T-helper 1 cell (primary cell): ENCODE results near the gene AP4S1.
"Not testable (repeated sequence)": the region's sequence is repeated elsewhere in the genome, so short reads cannot be mapped to it uniquely, and the experiment has no call there.

ENCODE experiments used
- DNase-seq, 5 donors: peaks; one replicate each; pipeline ENCODE4 v3.0.0-alpha.2; 2012 to 2020

The AP4S1 gene

DNA sequence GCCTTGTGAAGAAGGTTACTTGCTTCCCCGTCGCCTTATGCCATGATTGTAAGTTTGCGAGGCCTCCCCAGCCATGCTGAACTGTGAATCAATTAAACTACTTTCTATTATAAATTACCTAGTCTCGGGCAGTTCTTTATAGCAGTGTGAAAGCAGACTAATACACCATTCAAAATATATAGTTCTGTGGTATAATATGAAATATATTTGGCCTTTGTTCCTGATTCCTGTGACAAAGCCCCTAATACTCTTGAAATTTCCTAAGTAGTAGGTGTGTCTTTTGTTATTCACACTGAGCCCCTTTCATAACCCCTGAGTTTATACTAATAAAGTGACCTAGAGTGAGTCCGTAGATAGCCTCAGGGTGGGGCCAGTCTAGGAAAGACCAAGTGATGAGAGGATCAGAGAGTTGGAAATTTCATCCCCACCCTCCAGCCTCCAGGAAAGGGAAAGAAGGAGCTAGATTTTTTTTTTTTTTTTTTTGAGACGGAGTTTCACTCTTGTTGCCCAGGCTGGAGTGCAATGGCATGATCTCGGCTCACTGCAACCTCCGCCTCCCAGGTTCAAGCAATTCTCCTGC, 20.1 kb downstream of the AP4S1 start:
- no peak for DNase-seq

DNA sequence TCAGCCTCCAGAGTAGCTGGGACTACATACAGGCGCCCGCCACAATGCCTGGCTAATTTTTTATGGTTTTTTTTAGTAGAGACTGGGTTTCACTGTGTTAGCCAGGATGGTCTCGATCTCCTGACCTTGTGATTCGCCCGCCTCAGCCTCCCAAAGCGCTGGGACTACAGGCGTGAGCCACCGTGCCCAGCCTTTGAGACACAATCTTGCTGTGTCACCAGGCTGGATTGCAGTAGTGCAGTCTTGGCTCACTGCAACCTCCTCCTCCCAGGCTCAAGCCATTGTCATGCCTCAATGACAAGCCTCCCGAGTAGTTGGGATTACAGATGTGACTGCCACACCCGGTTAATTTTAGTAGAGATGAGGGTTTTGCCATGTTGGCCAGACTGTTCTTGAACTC, 22.1 kb downstream of the AP4S1 start:
- DNase-seq = no peak

DNA sequence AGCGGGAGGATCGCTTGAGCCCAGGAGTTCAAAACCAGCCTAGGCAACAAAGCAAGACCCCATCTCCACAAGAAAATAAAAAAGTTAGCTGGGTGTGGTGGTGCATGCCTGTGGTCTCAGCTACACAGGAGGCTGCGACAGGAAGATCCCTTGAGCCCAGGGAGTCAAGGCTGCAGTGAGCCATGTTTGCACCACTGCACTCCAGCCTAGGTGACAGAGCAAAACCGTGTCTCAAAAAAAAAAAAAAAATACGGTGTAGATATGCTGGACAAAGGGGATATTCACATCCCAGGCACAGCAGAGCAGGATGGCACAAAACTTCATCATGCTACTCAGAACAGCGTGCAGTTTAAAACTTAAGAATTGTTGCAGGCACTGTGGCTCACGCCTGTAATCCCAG, 25.6 kb downstream of the AP4S1 start:
- DNase-seq = no peak

DNA sequence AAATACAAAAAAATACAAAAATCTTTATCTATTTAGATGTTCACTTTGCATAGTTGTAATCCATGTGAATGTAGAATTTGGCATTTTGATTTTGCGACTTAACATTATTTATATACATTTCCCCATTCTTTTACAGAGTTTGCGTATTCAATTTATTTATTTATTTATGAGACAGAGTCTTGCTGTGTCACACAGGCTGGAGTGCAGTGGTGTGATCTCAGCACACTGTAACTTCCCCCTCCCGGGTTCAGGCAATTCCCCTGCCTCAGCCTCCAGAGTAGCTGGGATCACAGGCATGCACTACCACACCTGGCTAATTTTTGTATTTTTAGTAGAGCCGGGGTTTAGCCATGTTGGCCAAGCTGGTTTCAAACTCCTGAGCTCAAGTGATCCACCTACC, 26.1 kb downstream of the AP4S1 start:
- DNase-seq = no peak

DNA sequence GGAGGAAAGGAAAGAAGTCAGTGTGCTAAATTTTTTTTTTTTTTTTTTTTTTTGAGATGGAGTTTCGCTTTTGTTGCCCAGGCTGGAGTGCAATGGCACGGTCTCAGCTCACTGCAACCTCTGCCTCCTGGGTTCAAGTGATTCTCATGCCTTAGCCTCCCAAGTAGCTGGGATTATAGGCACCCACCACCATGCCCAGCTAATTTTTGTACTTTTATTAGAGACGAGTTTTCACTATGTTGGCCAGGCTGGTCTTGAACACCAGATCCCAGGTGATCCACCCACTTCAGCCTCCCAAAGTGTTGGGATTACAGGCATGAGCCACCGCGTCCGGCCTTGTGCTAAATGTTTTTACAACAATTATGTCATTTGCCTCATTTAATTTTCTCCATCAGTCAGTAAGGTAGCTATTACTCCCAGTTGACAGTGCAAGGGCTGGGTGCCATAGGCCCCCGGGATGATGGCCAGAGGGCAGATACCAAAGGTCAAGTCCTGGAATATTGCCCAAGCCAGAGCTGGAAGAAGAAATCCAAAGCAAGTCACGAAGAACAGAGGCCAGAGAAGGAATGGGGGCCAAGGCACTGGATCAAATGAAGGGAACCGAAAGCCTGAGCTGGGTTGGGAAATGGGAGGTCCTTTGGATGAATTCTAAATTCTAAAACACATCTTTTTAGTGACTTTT, 27.6 kb downstream of the AP4S1 start:
- not testable (repeated sequence) for DNase-seq

DNA sequence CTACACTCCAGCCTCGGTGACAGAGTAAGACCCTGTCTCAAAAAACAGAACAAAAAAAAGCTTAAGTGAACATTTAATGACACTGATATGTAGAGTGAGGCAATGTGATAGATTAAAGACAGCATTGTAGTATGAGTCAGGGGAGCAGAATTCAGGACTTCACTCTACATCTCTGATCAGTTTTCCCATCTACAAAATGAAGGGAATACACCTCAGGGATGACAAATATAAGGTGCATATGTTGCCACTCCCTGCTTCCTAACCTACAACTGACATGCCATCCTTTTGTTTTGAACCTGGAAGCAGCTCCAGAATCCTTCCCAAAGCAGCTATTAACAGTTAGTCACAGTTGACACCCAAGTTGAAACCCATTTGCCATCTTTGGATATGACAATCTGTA, 31.6 kb downstream of the AP4S1 start:
- no peak for DNase-seq

DNA sequence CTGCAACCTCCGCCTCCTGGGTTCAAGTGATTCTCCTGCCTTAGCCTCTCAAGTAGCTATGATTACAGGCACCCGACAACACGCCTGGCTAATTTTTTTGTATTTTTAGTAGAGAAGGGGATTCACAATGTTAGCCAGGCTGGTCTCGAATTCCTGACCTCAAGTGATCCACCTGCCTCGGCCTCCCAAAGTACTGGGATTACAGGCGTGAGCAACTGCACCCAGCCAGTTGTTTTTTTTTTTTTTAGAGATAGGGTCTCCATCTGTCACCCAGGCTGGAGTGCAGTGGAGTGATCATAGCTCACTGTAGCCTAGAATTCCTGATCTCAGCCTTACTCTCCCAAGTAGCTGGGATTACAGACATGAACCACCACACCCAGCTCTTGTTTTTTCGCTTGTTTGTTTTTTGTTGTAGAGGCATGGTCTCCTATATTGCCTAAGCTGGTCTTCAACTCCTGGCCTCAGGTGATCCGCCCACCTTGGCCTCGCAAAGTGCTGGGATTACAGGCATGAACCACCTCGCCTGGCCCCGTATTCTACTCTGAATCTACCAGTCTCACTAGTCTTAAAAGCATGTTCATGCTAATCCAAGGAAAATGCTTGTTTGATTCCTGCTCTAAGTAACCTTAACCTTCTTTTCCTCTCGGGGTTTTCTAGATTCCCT, 32.4 kb downstream of the AP4S1 start:
- DNase-seq = no peak

DNA sequence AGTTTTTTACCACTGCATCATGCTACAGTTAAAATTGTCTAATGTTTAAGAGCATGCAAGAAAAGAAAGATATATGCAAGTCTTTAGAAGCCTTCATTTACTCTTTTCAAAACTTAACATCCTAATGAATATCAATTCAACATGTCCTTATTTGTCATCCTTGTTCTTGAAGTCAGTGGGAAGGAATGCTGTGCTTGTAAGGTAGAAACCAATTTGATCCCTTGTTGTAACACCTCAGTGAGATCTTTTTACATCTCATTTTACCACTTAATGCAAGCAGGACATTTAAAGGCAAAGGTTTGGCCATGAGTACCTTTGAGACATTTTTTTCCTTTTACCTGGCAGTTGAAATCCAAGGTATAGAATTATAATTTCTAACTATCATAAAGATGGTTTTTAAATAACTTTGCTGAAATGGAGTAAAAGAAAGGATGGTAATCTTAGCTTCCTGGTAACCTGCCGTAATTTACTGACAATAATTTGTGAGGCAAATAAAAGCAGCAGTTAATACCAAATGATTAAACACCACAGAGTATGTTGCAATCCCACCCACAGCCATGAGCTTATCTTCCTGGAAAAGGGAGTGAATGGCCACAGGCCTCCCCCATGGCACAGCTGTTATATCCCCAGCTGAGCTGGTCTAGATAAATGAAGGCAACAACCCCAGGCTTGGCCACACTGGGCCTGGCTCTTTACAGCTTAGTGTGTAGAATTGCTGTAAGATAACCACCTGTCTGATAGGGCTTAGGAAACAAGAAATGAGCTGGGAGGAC, 33.9 kb downstream of the AP4S1 start:
- DNase-seq = no peak

DNA sequence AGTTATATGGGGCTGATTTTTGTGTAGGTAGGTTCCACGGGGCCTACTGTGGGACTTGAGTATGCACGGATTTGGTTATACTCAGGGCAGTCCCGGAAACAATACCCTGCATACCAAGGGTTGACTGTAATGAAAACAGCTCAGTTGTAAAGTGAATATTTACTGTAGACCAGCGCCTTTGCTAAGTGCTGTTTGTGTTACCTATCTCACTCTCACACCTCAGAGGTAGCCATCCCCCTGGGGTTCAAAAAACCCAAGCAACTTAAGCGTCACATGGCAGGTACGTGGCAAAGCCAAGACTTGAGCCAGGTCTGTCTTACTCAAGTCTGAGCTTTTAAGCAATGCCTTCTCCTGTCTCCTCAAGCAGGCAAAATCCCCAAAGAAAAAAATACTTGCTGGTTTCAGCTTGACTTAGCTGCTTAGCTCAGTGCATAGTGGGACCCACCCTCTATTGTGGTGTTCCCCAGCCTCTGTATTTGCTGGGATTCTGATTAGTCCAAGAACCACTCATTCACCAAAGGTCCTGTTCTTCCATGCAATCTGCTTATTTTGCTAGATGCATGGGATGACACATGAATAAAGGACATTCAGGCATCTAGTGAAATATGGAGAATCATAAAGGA, 34.9 kb downstream of the AP4S1 start:
- DNase-seq = no peak

DNA sequence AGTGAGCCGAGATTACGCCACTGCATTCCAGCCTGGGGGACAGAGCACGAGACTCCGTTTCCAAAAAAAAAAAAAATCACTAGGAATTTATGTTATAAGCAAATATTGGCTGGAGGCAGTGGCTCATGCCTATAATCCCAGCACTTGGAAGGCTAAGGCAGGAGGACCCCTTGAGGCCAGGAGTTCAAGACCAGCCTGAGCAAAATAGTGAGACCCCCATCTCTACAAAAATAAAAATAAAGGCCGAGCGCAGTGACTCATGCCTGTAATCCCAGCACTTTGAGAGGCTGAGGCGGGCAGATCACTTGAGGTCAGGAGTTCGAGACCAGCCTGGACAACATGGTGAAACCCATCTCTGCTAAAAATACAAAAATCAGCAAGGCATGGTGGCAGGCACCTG, 37.5 kb downstream of the AP4S1 start:
- DNase-seq = not testable (repeated sequence)

DNA sequence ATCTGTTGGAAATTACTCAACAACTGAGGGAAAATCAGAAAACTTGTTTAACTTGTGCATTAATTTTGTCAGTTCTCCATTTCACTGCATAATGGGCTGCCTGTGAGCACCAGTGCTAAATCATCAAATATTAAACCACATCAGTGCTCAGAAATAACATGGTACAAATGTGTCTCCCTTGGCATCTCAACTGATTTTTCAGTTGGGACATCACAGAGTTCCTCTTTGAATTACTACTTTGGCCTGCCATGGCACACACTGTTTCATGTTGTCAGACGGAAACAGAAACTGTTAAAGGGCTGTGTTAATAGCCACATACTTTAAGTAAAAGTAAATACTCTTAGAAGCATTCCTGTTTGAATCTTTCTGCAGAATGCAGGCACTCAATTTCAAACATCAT, 42.8 kb downstream of the AP4S1 start:
- DNase-seq = no peak

DNA sequence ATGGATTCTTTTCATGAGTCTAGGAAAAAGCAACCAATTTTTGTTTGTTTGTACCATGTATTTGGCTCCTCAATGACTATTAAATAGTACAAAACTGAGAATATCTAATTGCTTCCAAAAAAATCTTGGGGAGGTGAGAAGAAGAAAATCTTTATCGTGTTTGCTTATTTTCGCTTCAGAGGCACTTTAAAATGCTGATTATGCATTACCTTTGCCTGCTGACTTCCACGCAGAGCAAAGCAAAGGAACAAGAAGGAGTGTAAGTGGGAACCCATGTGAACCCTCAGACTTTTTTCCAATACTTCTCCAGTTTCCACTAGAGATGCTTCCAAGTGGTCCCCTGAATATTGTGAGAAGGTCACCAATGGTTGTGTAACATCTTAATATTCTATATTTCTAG, 43.9 kb downstream of the AP4S1 start:
- DNase-seq = no peak

DNA sequence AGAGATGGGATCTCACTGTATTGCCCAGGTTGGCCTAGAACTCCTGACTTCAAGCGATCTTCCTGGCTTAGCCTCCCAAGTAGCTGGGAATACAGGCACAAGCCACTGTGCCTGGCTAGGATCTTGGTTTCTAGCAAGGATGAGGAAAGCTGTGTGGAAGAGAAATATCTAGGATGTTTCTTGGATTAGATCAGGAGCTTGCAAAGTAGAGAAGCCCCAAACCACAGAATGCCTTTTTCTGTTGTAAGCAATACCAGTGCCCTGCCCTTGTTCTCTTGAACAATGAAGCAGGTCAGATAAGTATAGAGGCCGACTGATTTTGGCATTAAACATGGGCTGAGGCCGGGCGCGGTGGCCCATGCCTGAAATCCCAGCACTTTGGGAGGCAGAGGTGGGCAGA, 45.0 kb downstream of the AP4S1 start:
- no peak for DNase-seq

DNA sequence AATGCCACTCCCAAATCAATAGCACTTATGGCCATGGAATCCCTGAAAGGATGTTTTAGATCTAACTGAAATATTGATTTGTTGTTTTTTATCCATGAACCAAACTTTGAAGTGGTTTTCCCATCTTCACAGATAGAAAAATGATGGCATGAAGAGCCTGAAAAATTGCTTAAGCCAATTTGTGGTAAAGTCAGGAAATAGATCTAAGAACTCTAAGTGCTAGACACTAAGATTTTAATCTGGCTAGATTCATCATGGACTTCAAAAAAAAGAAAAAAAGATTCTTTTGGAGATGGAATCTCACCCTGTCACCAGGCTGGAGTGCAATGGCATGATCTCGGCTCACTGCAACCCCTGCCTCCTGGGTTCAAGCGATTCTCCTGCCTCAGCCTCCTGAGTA, 45.7 kb downstream of the AP4S1 start:
- DNase-seq = no peak

DNA sequence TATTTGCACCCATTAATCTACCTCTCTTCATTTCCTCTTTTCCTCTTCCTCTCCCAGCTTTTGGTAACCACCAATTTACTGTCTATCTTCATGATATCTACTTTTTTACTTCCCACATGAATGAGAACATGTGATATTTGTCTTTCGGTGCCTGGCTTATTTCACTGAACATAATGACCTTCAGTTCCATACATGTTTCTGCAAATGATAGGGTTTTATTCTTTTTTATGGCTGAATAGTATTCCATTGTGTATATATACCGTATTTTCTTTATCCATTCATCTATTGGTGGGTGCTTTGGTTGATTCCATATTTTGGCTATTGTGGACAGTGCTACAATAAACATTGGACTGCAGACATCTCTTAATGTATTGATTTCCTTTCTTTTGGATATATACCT, 49.7 kb downstream of the AP4S1 start:
- no peak for DNase-seq

DNA sequence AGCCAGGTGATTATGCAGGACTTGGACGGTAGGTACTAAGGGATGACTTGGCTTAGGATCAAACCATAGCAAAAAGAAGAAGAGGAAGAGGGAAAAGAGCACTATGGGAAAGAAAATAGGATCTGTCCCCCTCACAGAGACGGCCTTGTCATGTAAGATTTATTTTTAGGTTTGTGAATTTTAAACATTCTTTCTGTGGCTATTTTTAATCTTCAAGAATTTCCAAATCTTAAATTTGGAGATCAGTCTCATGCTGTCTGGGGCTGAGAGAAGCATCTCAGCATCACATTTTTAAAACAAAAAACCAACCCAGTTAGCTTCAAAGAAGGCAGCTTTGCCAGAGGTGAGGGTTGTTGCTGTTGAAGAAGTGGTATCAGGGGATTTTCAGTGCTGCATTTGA, 53.3 kb downstream of the AP4S1 start:
- no peak for DNase-seq

DNA sequence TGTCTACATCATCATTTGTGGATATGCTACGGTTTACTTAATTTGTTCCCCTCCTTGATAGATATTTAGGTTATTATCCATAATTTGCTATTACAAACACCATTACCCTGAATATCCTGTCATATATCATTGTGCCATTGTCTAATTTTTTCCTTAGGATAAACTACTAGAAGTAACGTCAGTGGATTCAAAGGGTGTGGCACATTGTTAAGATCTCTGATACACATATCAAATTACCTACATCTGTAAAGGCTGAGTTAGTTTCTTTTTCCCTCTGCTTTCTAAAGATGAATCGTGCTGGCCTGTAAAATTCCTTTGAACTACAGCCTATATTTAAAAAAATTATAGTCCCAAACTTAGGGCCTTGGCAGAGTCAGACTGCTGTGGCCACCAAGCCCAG, 54.6 kb downstream of the AP4S1 start:
- no peak for DNase-seq

DNA sequence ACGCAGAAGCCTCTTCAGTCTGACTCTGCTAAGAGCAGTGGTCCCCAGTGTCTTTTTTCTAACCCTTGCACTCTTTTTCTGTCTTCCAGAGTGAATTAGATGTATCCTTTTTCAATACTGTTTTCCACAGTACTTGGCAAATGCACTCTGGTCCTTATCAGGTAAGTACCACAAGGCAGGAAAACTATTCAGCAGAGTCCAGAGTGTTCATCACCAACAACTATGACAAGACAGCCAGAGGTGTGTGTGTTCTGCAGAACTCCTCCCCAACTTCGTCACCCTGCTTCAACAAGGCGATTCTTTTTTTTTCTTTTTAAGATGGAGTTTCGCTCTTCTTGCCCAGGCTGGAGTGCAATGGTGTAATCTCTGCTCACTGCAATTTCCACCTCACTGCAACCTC, 55.0 kb downstream of the AP4S1 start:
- DNase-seq = no peak

DNA sequence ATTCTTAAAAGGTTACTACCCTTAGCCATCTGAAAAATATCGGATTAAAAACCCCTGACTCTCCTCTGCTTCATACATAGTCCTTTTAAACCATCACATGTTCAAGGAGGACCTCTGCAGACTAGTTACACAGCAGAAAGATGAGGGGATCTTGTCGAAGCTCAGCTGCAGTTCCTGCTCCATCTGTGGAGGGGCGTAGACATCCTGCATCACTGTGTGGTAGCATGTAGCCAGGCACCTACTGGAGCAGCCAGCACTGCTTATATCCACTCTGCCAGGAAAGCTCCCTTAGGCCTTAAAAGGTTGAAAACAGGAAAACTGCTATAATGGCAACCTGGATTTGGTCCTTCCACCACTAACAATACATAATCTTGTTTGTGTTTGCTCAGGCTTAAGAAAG, 58.3 kb downstream of the AP4S1 start:
- no peak for DNase-seq

DNA sequence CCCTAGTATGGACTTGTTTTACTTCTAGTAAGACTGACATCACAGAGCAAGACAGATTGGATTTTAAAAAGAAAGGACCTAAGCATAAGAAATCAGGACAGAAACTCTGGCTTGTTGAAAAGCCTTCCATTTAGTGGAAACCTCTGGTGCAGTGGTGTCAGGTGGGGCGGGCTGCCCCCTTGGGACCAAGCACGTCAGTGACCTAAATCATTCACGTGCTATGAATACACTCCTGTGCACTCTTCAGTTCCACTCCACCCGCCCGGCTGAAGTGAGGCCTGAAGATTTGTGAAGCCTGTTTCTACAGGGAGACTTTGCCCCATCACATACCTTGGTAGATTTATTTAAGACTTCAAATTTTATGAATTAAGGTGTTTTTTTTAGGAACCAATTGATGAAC, 58.9 kb downstream of the AP4S1 start:
- DNase-seq = no peak

DNA sequence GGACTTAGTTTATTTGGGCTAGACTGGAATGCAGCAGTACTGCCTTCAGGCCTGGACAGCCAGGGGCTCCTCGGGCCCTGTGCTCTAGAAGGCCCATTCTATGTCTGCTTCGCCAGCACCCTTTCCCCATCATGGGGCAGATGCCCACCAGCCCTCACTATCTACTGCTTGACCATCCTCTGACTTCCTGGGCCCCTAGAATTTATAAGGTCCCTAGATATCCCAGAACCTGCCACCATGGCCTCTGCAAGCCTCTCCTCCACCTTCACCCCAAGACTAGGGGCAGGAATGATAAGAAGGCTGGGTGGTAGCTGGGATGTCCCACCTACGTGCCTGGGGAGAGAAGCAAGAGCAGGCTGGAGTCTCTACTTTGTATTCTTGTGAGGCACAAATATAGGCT, 59.6 kb downstream of the AP4S1 start:
- no peak for DNase-seq

DNA sequence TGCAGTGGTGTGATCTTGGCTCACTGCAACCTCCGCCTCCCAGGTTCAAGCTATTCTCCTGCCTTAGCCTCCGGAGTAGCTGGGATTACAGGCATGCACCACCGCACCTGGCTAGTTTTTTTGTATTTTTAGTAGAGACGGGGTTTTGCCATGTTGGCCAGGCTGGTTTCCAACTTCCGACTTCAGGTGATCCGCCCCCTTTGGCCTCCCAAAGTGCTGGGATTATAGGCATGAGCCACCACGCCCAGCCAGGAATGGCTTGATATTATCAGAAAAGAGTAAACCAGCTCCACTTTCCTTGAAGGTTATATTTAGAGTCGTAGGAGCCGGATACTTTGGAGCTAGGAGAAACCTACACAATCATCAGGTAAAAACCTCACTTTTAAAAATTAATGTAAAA, 61.0 kb downstream of the AP4S1 start:
- not testable (repeated sequence) for DNase-seq
